T-helper 2 cell (primary cell): ENCODE measurements around the gene CNRIP1.
A peak's percentile ranks its signal among the peaks of the same experiment; 100 is the strongest.
"Not testable (repeated sequence)": the region's sequence is repeated elsewhere in the genome, so short reads cannot be mapped to it uniquely, and the experiment has no call there.

Source experiments
- DNase-seq, 5 experiments: peaks; one replicate each; pipeline versions ENCODE4 v3.0.0 to v3.0.0-alpha.2; 2012 to 2022
- total RNA-seq, 2 donors: gene quantifications; one replicate each; lab custom pipeline; 2026; lab: John Stamatoyannopoulos, UW

Gene CNRIP1, protein sequence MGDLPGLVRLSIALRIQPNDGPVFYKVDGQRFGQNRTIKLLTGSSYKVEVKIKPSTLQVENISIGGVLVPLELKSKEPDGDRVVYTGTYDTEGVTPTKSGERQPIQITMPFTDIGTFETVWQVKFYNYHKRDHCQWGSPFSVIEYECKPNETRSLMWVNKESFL
- total RNA-seq = 0 to 0.27 reads per million in 2 donors

GRCh38 chr2:68319398-68320117 lies at the start of gene CNRIP1:
TSS of gene CNRIP1 (minus strand) at chr2:68319949. CDS start at chr2:68319400, 549 bp downstream.
- DNase-seq = no peak

- no peak for DNase-seq
Observed at GRCh38 chr2:68369337-68369734, 49.6 kb upstream of the CNRIP1 start.

DNA sequence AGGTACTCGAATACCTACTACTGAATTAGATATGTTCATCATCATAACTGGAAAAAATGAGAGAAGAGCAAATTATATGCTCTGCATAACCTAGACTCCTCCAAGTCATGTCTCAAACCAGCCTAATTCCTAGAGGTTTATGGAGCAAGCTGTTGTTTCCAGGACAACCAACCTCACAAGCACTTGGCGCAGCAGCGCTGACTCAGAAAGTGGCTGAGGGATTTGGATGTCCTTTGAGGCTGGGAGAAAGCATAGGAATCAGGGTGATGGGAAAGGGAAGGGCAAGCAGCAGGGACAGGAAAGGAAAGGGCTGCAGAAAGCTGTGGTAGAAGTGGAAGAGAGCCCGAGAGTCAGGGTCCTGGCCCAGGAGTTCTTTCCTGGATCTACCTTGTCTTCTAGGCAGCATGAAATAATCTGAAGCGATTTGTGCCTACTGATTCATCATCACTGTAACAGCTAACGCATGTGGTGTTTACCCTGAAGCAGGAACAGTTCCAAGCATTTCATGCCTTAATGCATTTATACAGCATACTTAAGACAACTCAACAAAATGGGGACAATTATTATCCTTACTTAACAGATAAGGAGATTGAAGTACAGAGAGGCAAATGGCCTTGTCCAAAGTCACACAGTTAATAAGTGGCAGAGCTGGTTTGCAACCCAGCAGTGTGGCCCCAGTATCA lies 49.0 kb upstream of the CNRIP1 start:
- no peak for DNase-seq

GRCh38 chr2:68367953-68368653 lies 48.4 kb upstream of the CNRIP1 start:
- DNase-seq = no peak

- peak in 1 of 5 experiments; percentile 20 for DNase-seq
Observed at GRCh38 chr2:68366083-68366560, 46.4 kb upstream of the CNRIP1 start.

- DNase-seq = peak in 1 of 5 experiments; percentile 35
Observed at GRCh38 chr2:68365087-68365486, 45.3 kb upstream of the CNRIP1 start, which contains the start of gene PLEK. TSS of gene PLEK (plus strand) at chr2:68365282. CDS start at chr2:68365352, 70 bp downstream.

DNA sequence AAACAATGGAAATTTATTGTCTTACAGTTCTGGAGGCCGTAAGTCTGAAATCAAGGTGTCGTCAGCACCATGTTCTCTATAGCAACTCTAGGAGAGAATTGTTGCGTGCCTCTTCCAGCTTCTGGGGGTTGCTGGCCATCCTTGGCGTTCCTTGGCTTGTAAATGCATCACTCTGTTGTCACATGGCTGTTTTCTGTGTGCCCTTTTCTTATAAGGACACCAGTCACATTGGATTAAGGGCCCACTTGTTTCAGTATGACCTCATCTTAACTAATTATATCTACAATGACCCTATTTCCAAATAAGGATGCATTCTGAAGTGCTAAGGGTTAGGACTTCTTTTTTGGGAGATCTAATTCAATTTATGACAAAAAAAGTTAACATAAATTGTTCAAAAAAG lies 44.0 kb upstream of the CNRIP1 start:
- DNase-seq = no peak

GRCh38 chr2:68362749-68363148 lies 43.0 kb upstream of the CNRIP1 start:
- no peak for DNase-seq

GRCh38 chr2:68362069-68362468 lies 42.3 kb upstream of the CNRIP1 start:
- peak; percentile 34 to 85 (median 70) for DNase-seq

- no peak for DNase-seq
Observed at GRCh38 chr2:68359889-68360288, 40.1 kb upstream of the CNRIP1 start.

DNA sequence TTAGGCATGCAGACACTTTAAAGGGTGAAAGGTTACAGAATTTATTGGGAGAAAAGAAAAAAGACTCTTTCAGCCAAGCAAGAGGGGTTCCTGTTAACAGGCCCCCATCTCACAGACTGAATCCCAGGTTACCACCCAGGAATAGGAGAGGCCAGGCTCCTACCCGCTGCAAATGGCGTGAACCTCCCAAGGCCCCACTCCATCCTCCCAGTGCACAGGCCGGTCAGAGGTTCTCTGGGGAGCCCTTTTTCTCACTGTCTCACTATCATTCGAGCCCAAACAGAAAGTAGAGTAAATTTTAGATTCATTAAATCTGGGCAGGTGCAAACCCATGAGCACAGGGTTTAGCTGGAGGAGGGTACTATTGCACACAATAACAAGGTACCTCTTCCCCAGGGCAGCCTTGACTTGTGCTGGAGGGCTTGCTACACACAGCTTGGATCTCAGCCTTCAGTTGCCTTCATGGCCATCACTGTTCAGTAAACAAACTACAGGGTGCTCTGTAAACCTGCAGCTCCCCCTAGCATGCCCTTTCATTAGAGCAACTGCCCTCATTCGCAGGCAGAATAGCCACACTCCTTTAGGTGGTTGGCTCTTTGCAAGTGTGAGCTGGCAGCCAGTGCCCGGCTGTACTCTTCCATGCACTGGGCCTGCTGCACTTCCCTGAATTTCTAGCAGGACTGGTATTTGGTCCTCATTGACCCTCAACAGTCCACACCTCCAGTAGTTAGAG lies 38.0 kb upstream of the CNRIP1 start:
- peak in 1 of 5 experiments; percentile 27 for DNase-seq

DNA sequence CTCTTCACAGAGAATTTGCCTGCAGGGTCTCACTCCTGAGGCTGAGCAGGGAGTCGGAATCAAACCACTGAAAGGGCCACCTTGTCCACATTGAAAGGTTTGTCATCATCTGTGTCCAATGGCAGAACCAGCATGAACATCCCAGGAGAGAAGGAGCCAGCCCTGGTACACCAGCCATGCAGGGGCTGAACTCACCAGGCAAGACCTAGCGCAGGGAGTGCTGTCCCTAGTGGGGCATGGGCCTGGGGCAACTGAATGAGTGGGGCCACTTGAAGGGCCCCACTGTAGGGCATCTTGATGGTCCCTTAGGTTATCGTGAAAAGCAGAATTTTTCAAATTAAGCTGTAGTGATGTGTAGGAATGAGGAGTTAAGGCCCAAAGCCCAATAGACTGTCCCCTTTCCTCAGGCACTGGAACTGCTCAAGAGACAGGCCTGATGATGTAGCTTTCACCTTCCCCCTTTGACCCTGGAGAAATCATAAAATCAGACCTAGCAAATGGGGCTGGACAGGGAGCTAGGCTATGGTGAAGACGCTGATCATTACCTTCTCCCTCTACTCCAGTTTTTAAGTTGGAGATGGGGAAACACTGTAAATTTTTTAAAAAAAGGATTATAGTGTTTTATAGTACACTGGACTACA lies 37.0 kb upstream of the CNRIP1 start:
- DNase-seq = no peak

GRCh38 chr2:68352651-68353391 lies 33.1 kb upstream of the CNRIP1 start:
- no peak for DNase-seq

GRCh38 chr2:68351997-68352396 lies 32.2 kb upstream of the CNRIP1 start:
- DNase-seq = no peak

DNA sequence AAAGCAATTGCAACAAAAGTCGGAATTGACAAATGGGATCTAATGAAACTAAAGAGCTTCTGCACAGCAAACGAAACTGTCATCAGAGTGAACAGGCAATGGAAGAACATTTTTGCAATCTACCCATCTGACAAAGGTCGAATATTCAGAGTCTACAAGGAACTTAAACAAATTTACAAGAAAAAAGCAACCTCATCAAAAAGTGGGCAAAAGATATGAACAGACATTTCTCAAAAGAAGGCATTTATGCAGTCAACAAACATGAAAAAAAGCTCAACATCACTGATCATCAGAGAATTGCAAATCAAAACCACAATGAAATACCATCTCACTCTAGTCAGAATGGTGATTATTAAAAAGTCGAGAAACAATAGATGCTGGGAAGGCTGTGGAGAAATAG lies 29.3 kb upstream of the CNRIP1 start:
- DNase-seq = not testable (repeated sequence)

GRCh38 chr2:68345129-68345875 lies 25.6 kb upstream of the CNRIP1 start:
- DNase-seq = no peak

- no peak for DNase-seq
Observed at GRCh38 chr2:68344031-68344430, 24.3 kb upstream of the CNRIP1 start.

- DNase-seq = no peak
Observed at GRCh38 chr2:68342470-68342869, 22.7 kb upstream of the CNRIP1 start.

DNA sequence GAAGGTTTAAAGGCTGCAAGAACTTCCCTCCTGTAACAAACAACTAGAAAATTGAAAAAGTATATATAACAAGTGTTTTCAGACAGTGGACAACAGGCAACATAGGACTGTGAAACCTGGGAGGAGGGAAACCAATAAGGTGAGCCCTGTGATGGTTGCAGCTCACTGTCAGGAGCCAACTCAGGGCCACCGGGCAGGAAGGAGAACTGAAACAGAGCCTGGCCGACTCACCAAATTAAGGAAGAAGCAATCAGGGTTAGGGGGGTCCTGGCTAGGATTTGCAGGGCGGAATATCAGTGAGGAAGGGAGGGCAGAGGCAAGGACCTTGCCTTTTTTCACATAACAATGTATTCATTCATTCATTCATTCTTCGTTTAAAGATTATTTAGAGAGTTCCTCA lies 21.8 kb upstream of the CNRIP1 start:
- no peak for DNase-seq

GRCh38 chr2:68341062-68341329 lies 21.2 kb upstream of the CNRIP1 start:
- DNase-seq = no peak
